Retinal pigment epithelial cell (primary cell): ENCODE data around the gene RNF224.

ENCODE experiments used
- DNase-seq: peaks from one replicate; pipeline ENCODE4 v3.0.0-alpha.2; 2010; ENCODE audit warnings: low read depth
- H3K4me3 ChIP-seq: 2 replicates; pipeline ENCODE4 v1.5.1; 2011; ENCODE audit warnings: mild to moderate bottlenecking, low read length, control low read depth, moderate library complexity
- TF ChIP-seq, protein P1 (sequence below): conservative IDR thresholded peaks from 2 replicates; pipeline ENCODE4 v1.5.1; 2011; ENCODE audit warnings: low read depth, low read length, control low read depth, inconsistent platforms

Gene RNF224

DNA sequence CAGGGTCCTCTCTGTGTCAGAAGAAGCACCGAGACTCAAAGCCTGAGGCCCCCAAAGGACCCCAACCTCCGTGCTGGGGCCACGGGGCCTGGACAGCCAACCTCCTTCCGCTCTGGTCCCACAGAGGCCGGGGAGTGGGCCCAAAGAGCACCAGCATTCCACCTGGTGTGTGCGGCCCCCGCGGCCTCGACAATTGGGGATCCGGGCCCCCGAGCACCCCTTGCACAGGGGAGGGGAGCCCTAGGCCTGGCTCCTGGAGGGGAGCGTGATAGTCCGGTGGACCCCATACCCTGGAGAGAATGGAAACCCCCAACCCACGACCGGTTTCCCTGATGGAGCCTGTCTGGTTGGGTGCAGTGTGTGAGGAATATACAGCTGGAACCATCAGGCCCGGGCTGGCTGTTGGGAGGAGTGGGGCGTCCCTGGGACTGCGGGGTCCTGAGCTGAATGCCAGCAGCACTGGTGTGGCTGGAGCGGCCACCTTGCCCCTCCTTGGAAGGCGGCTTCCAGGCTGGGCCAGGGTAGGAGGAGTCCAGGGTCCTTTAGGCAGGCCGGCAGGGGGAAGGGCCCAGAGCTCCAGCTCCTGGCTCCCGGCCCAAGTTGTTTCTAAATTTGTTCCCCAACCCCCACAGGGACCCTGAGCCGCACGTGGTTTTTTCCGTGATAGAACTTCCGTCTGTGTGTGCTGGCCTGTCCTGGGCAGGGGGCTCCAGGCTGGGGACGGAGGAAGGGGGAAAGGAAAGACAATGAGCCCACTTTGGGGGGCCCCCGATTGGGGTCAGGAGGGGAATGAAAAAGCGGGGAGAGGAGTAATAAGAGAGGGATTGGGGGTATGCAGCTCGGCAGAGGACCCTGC lies 49.4 kb downstream of the RNF224 start:
- DNase-seq: no peak
- H3K4me3 ChIP-seq: peak overlapping the region; percentile 65
- TF ChIP-seq, protein P1, sequence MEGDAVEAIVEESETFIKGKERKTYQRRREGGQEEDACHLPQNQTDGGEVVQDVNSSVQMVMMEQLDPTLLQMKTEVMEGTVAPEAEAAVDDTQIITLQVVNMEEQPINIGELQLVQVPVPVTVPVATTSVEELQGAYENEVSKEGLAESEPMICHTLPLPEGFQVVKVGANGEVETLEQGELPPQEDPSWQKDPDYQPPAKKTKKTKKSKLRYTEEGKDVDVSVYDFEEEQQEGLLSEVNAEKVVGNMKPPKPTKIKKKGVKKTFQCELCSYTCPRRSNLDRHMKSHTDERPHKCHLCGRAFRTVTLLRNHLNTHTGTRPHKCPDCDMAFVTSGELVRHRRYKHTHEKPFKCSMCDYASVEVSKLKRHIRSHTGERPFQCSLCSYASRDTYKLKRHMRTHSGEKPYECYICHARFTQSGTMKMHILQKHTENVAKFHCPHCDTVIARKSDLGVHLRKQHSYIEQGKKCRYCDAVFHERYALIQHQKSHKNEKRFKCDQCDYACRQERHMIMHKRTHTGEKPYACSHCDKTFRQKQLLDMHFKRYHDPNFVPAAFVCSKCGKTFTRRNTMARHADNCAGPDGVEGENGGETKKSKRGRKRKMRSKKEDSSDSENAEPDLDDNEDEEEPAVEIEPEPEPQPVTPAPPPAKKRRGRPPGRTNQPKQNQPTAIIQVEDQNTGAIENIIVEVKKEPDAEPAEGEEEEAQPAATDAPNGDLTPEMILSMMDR: no peak

DNA sequence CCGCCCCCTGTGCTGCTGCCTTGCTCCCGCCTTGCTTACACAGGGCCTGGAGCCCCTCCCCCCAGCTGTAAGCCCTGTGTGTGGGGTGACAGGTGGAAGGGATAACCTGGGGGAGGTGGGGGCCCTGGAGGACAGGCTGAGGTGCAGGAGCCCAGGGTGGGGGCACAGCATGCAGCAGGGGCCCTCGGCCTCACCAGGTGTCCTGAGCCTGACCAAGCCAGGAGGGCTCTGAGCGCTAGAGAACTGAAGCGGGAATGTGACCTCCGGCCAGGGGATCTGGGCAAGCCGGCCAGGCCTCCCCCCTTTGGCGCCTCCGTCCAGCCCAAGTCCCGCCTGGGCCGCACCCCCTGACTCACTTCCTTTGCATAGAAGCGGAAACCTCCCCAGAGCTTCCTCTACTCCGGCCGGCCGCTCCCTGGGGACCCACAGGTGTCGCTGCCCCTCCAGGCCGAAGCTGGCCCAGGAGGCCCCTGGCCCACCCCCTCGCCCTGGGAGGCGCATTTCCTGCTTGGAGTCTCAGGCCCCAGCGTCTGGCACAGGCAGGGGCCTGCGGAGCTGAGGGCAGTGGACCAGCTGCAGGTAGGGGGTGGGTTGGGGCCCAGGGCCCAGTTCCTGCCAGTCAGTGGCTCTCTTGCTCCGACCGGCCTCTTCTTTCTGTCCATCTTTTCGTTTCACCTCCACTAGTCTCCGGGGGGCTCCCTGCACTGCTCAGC lies 50.2 kb downstream of the RNF224 start, which contains the start of gene TOR4A:
TOR4A (plus strand) TSS at position 398 of the 713 bp plus-strand sequence. CDS start 964 bp downstream, outside the sequence.
- H3K4me3 ChIP-seq: peak within 1 kb of the TSS; percentile 65
- TF ChIP-seq, protein P1: peak; percentile 43
- DNase-seq: peak; percentile 59

DNA sequence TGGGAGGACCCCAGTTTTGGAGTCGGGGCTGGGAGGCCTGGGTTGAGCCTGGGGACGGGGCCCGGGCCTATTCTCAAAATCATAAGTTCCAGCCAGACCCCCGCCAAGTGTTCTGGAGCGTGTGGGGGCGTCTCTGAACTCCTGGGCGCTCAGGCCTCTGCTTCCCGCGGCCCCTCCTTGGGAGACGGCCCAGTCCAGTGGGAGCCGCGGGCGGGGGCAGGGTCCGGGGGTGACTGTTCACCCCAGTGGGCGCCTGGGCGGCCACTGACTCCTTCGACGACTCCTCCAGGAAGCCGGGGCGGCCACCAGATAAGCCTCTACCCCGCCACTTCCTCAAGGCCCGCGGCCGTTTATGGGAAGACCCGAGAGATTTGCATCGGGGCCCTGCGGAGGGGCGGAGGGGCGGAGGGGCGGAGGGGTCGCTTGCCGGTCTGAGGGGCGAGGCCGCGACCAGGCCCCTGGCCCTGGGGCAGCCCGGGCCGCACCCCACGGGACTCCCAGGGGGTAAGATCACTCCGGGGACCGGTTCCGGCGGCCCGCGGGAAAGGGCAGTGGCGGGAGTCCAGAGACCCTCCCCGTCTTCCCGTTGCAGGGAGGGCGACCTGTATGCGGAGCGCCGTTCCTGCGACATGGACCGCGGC lies 50.9 kb downstream of the RNF224 start:
- H3K4me3 ChIP-seq: peak overlapping the region; percentile 65
- TF ChIP-seq, protein P1: no peak
- no peak for DNase-seq
